Brain microvascular endothelial cell (primary cell): ENCODE measurements around the gene ACTN2.
A peak's percentile ranks its signal among the peaks of the same experiment; 100 is the strongest.

Experiments used
- DNase-seq: peaks from one replicate; pipeline ENCODE4 v3.0.0-alpha.2; 2020
- H3K27ac ChIP-seq: fragments of 250-450 bp; sonication (Bioruptor Pico); 2 replicates; pipeline ENCODE4 v1.5.1; 2020; ENCODE audit warnings: mild to moderate bottlenecking, moderate library complexity
- H3K27me3 ChIP-seq: fragments of 250-450 bp; sonication (Bioruptor Pico); replicated peaks from 2 replicates; pipeline ENCODE4 v1.5.1; 2020; ENCODE audit warnings: mild to moderate bottlenecking
- H3K36me3 ChIP-seq: fragments of 250-450 bp; sonication (Bioruptor Pico); replicated peaks from 2 replicates; pipeline ENCODE4 v1.5.1; 2020; ENCODE audit warnings: mild to moderate bottlenecking
- H3K4me3 ChIP-seq: 2 replicates; pipeline ENCODE4 v1.5.1; 2011; ENCODE audit warnings: low read depth, mild to moderate bottlenecking, control low read depth, low read length, moderate library complexity
- CTCF ChIP-seq: IDR thresholded peaks from 2 replicates; pipeline ENCODE4 v1.5.1; 2011; ENCODE audit warnings: low read depth, mild to moderate bottlenecking, moderate library complexity, low read length, control low read depth, inconsistent platforms; ENCODE audit errors: missing control alignments
- in situ Hi-C: cut with HindIII; loops from 2 replicates; pipeline ENCODE4 v1.10.0; 2017; ENCODE audit warnings: low sequenced_read_pairs, low pct_ligation_motif_present

Gene ACTN2

GRCh38 chr1:236746785-236747184 lies 60.5 kb downstream of the ACTN2 start:
- H3K27ac ChIP-seq: no peak overlapping the region
- in situ Hi-C loops: no loop called here
- H3K27me3 ChIP-seq: no peaks in the 10 kb centered on the region
- DNase-seq: no peak
- no peaks in the 10 kb centered on the region for H3K36me3 ChIP-seq
- no peak for TF ChIP-seq CTCF
- no peak overlapping the region for H3K4me3 ChIP-seq

- TF ChIP-seq CTCF: no peak
- Histone ChIP-seq H3K27me3 (no peaks in the 10 kb centered on the region), H3K4me3 (no peak overlapping the region), H3K27ac (no peak overlapping the region), H3K36me3 (no peaks in the 10 kb centered on the region)
- DNase-seq: no peak
- in situ Hi-C loops: no loop called here
Measured at GRCh38 chr1:236747311-236747985, 61.1 kb downstream of the ACTN2 start.

GRCh38 chr1:236748268-236748870 lies 62.1 kb downstream of the ACTN2 start:
- Histone ChIP-seq H3K4me3 (no peak overlapping the region), H3K27ac (no peak overlapping the region), H3K27me3 (no peaks in the 10 kb centered on the region), H3K36me3 (no peaks in the 10 kb centered on the region)
- in situ Hi-C loops: no loop called here
- peak; percentile 28 for TF ChIP-seq CTCF
- no peak for DNase-seq

- TF ChIP-seq CTCF: no peak
- no peaks in the 10 kb centered on the region for H3K36me3 ChIP-seq
- in situ Hi-C loops: no loop called here
Measured at GRCh38 chr1:236750928-236751327, 64.6 kb downstream of the ACTN2 start.

GRCh38 chr1:236751385-236751784 lies 65.1 kb downstream of the ACTN2 start:
- TF ChIP-seq CTCF: no peak
- in situ Hi-C loops: no loop called here
- Histone ChIP-seq H3K36me3 (no peaks in the 10 kb centered on the region), H3K27me3 (no peaks in the 10 kb centered on the region), H3K4me3 (no peak overlapping the region), H3K27ac (no peak overlapping the region)
- no peak for DNase-seq

More at GRCh38 chr1:236750928-236751327, 64.6 kb downstream of the ACTN2 start:
- Histone ChIP-seq H3K27ac (no peak overlapping the region), H3K4me3 (no peak overlapping the region), H3K27me3 (no peaks in the 10 kb centered on the region)
- no peak for DNase-seq
